HG03139 (cell line): ENCODE results near the gene STKLD1.

Source experiments
- ATAC-seq: cut with Tn5 transposase; IDR thresholded peaks from one replicate; pipeline ENCODE4 v1.9.1; 2021; ENCODE audit not compliant: unreplicated experiment

Gene STKLD1

GRCh38 chr9:133405508-133406438 is 29.6 kb downstream of the STKLD1 start:
- no peak for ATAC-seq

GRCh38 chr9:133406480-133407307 is 30.5 kb downstream of the STKLD1 start:
- peak; percentile 53 for ATAC-seq

GRCh38 chr9:133408042-133408441 is 31.9 kb downstream of the STKLD1 start:
- no peak for ATAC-seq

- ATAC-seq: no peak
These were observed 39.0 kb downstream of the STKLD1 start for GRCh38 chr9:133415170-133415569.

GRCh38 chr9:133417541-133418461 is 41.6 kb downstream of the STKLD1 start, which contains the start of gene REXO4:
TSS of gene REXO4 (minus strand) at chr9:133418010. CDS start at chr9:133417844, 166 bp downstream.
- peak; percentile 52 for ATAC-seq

- ATAC-seq: no peak
These were observed 42.8 kb downstream of the STKLD1 start for GRCh38 chr9:133419005-133419404.

- ATAC-seq: no peak
These were observed 44.2 kb downstream of the STKLD1 start for GRCh38 chr9:133420392-133420827.

- no peak for ATAC-seq
These were observed 45.7 kb downstream of the STKLD1 start, which contains the start of gene ADAMTS13 for GRCh38 chr9:133421615-133422542. TSS of gene ADAMTS13 (plus strand) at chr9:133422367. CDS start at chr9:133422444, 77 bp downstream.

- no peak for ATAC-seq
These were observed 47.0 kb downstream of the STKLD1 start for GRCh38 chr9:133423216-133423615.

GRCh38 chr9:133424187-133424586 is 48.0 kb downstream of the STKLD1 start:
- no peak for ATAC-seq

- ATAC-seq: no peak
These were observed 49.0 kb downstream of the STKLD1 start for GRCh38 chr9:133425049-133425632.

GRCh38 chr9:133426011-133426410 is 49.8 kb downstream of the STKLD1 start:
- ATAC-seq: no peak

GRCh38 chr9:133427658-133428348 is 51.6 kb downstream of the STKLD1 start:
- ATAC-seq: no peak

- ATAC-seq: no peak
These were observed 52.5 kb downstream of the STKLD1 start for GRCh38 chr9:133428617-133429101.

GRCh38 chr9:133429214-133429613 is 53.0 kb downstream of the STKLD1 start:
- ATAC-seq: no peak

GRCh38 chr9:133429641-133430161 is 53.5 kb downstream of the STKLD1 start:
- no peak for ATAC-seq

GRCh38 chr9:133430244-133430643 is 54.1 kb downstream of the STKLD1 start:
- ATAC-seq: no peak

GRCh38 chr9:133433351-133433843 is 57.2 kb downstream of the STKLD1 start:
- ATAC-seq: no peak
